H9 (cell line): ENCODE data around the gene LRRIQ4. TPM values are rescaled to one million over a fixed set of nuclear protein-coding genes. Genes with fewer than 3 reads are reported as not detected.

Experiments
- DNase-seq: peaks from one replicate; pipeline ENCODE4 v3.0.0-alpha.2; 2017
- H2AFZ ChIP-seq: one replicate; pipeline ENCODE4 v1.6.1; 2013; ENCODE audit warnings: mild to moderate bottlenecking, low read length, control low read depth, moderate library complexity
- H2AK5ac ChIP-seq: 2 replicates; pipeline ENCODE4 v1.6.1; 2013; ENCODE audit warnings: low read length, control low read depth, mixed read lengths; ENCODE audit not compliant: insufficient read length
- H2BK120ac ChIP-seq: one replicate; pipeline ENCODE4 v1.6.1; 2013; ENCODE audit warnings: low read depth, mild to moderate bottlenecking, low read length, control low read depth, inconsistent platforms; ENCODE audit not compliant: poor library complexity, severe bottlenecking
- H2BK12ac ChIP-seq: 2 replicates; pipeline ENCODE4 v1.6.1; 2013; ENCODE audit warnings: low read length, control low read depth, mixed read lengths, low read depth; ENCODE audit not compliant: insufficient read length
- H2BK15ac ChIP-seq: 2 replicates; pipeline ENCODE4 v1.6.1; 2013; ENCODE audit warnings: low read depth, low read length, control low read depth
- H2BK20ac ChIP-seq: one replicate; pipeline ENCODE4 v1.6.1; 2013; ENCODE audit warnings: low read depth, mild to moderate bottlenecking, low read length, control low read depth, inconsistent platforms; ENCODE audit not compliant: poor library complexity, severe bottlenecking
- H2BK5ac ChIP-seq: 2 replicates; pipeline ENCODE4 v1.6.1; 2013; ENCODE audit warnings: low read length, control low read depth, mixed read lengths; ENCODE audit not compliant: insufficient read length
- H3K14ac ChIP-seq: 2 replicates; pipeline ENCODE4 v1.6.1; 2013; ENCODE audit warnings: low read length, control low read depth; ENCODE audit not compliant: insufficient read depth
- H3K18ac ChIP-seq: 2 replicates; pipeline ENCODE4 v1.6.1; 2013; ENCODE audit warnings: low read depth, mild to moderate bottlenecking, mixed read lengths, low read length, control low read depth; ENCODE audit not compliant: insufficient read length
- H3K23ac ChIP-seq: 2 replicates; pipeline ENCODE4 v1.6.1; 2013; ENCODE audit warnings: low read length, control low read depth, mixed read lengths, low read depth; ENCODE audit not compliant: insufficient read length
- H3K23me2 ChIP-seq: 2 replicates; pipeline ENCODE4 v1.6.1; 2013; ENCODE audit warnings: low read depth, mild to moderate bottlenecking, mixed read lengths, low read length, control low read depth; ENCODE audit not compliant: insufficient read length, poor library complexity, severe bottlenecking
- H3K27ac ChIP-seq: 2 replicates; pipeline ENCODE4 v1.5.1; 2013; ENCODE audit warnings: low read length, control low read depth, mixed read lengths, low read depth; ENCODE audit not compliant: insufficient read length
- H3K27me3 ChIP-seq: 2 replicates; pipeline ENCODE4 v1.6.1; 2013; ENCODE audit warnings: low read length, control low read depth, inconsistent platforms; ENCODE audit not compliant: insufficient read depth
- H3K4ac ChIP-seq: 2 replicates; pipeline ENCODE4 v1.6.1; 2013; ENCODE audit warnings: low read depth, mild to moderate bottlenecking, control low read depth, inconsistent platforms, low read length, moderate library complexity
- H3K4me1 ChIP-seq: 2 replicates; pipeline ENCODE4 v1.6.1; 2013; ENCODE audit warnings: low read length, control low read depth, inconsistent platforms; ENCODE audit not compliant: insufficient read depth
- H3K4me2 ChIP-seq: 2 replicates; pipeline ENCODE4 v1.6.1; 2013; ENCODE audit warnings: low read length, control low read depth, mixed read lengths; ENCODE audit not compliant: insufficient read length, insufficient read depth
- H3K56ac ChIP-seq: 2 replicates; pipeline ENCODE4 v1.6.1; 2013; ENCODE audit warnings: low read depth, mild to moderate bottlenecking, mixed read lengths, low read length, control low read depth; ENCODE audit not compliant: insufficient read length
- H3K79me1 ChIP-seq: 2 replicates; pipeline ENCODE4 v1.6.1; 2013; ENCODE audit warnings: low read depth, mild to moderate bottlenecking, moderate library complexity, low read length, control low read depth, inconsistent platforms; ENCODE audit not compliant: insufficient read depth, poor library complexity, severe bottlenecking
- H3K79me2 ChIP-seq: 2 replicates; pipeline ENCODE4 v1.6.1; 2013; ENCODE audit warnings: low read length, control low read depth, inconsistent platforms; ENCODE audit not compliant: insufficient read depth
- H3K9ac ChIP-seq: 2 replicates; pipeline ENCODE4 v1.6.1; 2013; ENCODE audit warnings: low read length, control low read depth, mixed read lengths; ENCODE audit not compliant: insufficient read length; ENCODE audit errors: extremely low read depth
- H3K9me3 ChIP-seq: one replicate; pipeline ENCODE4 v1.6.1; 2013; ENCODE audit warnings: low read depth, low read length, inconsistent platforms; ENCODE audit not compliant: control insufficient read depth
- H3T11ph ChIP-seq: one replicate; pipeline ENCODE4 v1.6.1; 2013; ENCODE audit warnings: mild to moderate bottlenecking, low read length, control low read depth, inconsistent platforms
- H4K20me1 ChIP-seq: one replicate; pipeline ENCODE4 v1.6.1; 2013; ENCODE audit not compliant: control insufficient read depth, insufficient read length, insufficient read depth
- H4K5ac ChIP-seq: 2 replicates; pipeline ENCODE4 v1.6.1; 2013; ENCODE audit warnings: low read depth, mild to moderate bottlenecking, mixed read lengths, low read length, control low read depth; ENCODE audit not compliant: insufficient read length
- H4K8ac ChIP-seq: replicated peaks from 2 replicates; pipeline ENCODE4 v1.6.1; 2013; ENCODE audit warnings: low read length, control low read depth, mixed read lengths, low read depth; ENCODE audit not compliant: insufficient read length
- H4K91ac ChIP-seq: 2 replicates; pipeline ENCODE4 v1.6.1; 2013; ENCODE audit warnings: low read depth, mild to moderate bottlenecking, moderate library complexity, mixed read lengths, low read length, control low read depth; ENCODE audit not compliant: insufficient read length
- H3K27ac Mint-ChIP-seq, 3 experiments: 2 replicates in 2 of 3; 3 replicates in 1 of 3; pipeline ENCODE4 v1.8.0; 2020 to 2021; ENCODE audit warnings: mixed read lengths in 3 of 3, mild to moderate bottlenecking in 1 of 3, moderate library complexity in 1 of 3
- H3K27me3 Mint-ChIP-seq: 2 replicates; pipeline ENCODE4 v1.8.0; 2021; ENCODE audit warnings: low read depth, mild to moderate bottlenecking, moderate library complexity, mixed read lengths
- H3K36me3 Mint-ChIP-seq, 3 experiments: 2 replicates in 2 of 3; 3 replicates in 1 of 3; pipeline ENCODE4 v1.8.0; 2020 to 2021; ENCODE audit warnings: low read depth in 3 of 3, mixed read lengths in 3 of 3; ENCODE audit not compliant: insufficient read depth in 1 of 3
- H3K4me1 Mint-ChIP-seq, 2 experiments: 2 replicates each; pipeline ENCODE4 v1.8.0; 2020; ENCODE audit warnings: mixed read lengths in 2 of 2
- H3K4me3 Mint-ChIP-seq, 2 experiments: 2 replicates in 1 of 2; 3 replicates in 1 of 2; pipeline ENCODE4 v1.8.0; 2020 to 2021; ENCODE audit warnings: mild to moderate bottlenecking in 2 of 2, mixed read lengths in 2 of 2, moderate library complexity in 1 of 2
- H3K9me3 Mint-ChIP-seq, 2 experiments: 2 replicates in 1 of 2; 3 replicates in 1 of 2; pipeline ENCODE4 v1.8.0; 2020; ENCODE audit warnings: mild to moderate bottlenecking in 2 of 2, mixed read lengths in 2 of 2, moderate library complexity in 1 of 2
- CTCF ChIP-seq: fragments of 200-600 bp; sonication (generic); conservative IDR thresholded peaks from 3 replicates; pipeline ENCODE4 v1.8.0; 2021; ENCODE audit warnings: antibody characterized with exemption, mild to moderate bottlenecking
- total RNA-seq: library from RNA; stranded (reverse); gene quantifications from 2 replicates; pipeline ENCODE4 v1.2.1, GENCODE V29; 2021

The LRRIQ4 gene
- total RNA-seq, 1 experiment from 2014 or later, result not detected

- Histone ChIP-seq H3K27ac (no peak overlapping the region), H3T11ph (no peak overlapping the region), H2BK20ac (no peak overlapping the region), H3K4ac (no peak overlapping the region), H2AK5ac (no peak overlapping the region), H3K18ac (no peak overlapping the region), H3K9ac (no peak overlapping the region), H2BK120ac (no peak overlapping the region), H3K27me3 (no peaks in the 10 kb centered on the region; the same call in 1 of the 2 replicates), H4K8ac (no peak overlapping the region), H3K14ac (no peak overlapping the region), H3K9me3 (no peaks in the 10 kb centered on the region), H2AFZ (no peak overlapping the region), H2BK15ac (no peak overlapping the region), H3K79me2 (no peaks in the 10 kb centered on the region), H4K91ac (no peak overlapping the region), H4K5ac (no peak overlapping the region), H3K4me2 (no peak overlapping the region), H3K23me2 (no peaks in the 10 kb centered on the region), H3K79me1 (no peaks in the 10 kb centered on the region), H4K20me1 (no peaks in the 10 kb centered on the region), H3K23ac (no peak overlapping the region), H3K4me1 (no peaks in the 10 kb centered on the region), H2BK5ac (no peak overlapping the region), H2BK12ac (no peak overlapping the region), H3K56ac (no peak overlapping the region)
- Mint-ChIP-seq H3K4me1 (peaks cover 3 to 4% of the 10 kb centered on the region in 2 experiments; a peak in 3 of 4 replicates), H3K27ac (no peak overlapping the region), H3K36me3 (no peaks in the 10 kb centered on the region), H3K9me3 (no peaks in the 10 kb centered on the region), H3K27me3 (no peaks in the 10 kb centered on the region), H3K4me3 (no peak overlapping the region)
- TF ChIP-seq CTCF, result no peak
- no peak for DNase-seq
These were observed 37.9 kb downstream of the LRRIQ4 start for GRCh38 chr3:169850618-169851017.
